HEK293 (cell line): ENCODE measurements around the gene CEMP1.
"Not testable (repeated sequence)": the region's sequence is repeated elsewhere in the genome, so short reads cannot be mapped to it uniquely, and the experiment has no call there.

Experiments used
- CTCF ChIA-PET: fragments of 350-600 bp; formaldehyde crosslinking; extraction: SDS; loops from one replicate; lab custom pipeline; 2021; ENCODE audit warnings: antibody characterized with exemption; lab: Yijun Ruan, JAX
- POLR2A ChIA-PET: fragments of 300-600 bp; formaldehyde crosslinking; extraction: SDS; loops from one replicate; lab custom pipeline; 2020; ENCODE audit warnings: antibody characterized with exemption, inconsistent platforms; lab: Yijun Ruan, JAX
- H3K27ac ChIP-seq: fragments of 200-500 bp; sonication (Bioruptor generic); 2 replicates; pipeline ENCODE4 v1.5.1; 2014; ENCODE audit warnings: low read depth, low read length, control low read depth, inconsistent platforms; ENCODE audit errors: extremely low read depth
- H3K36me3 ChIP-seq, 2 experiments: fragments of 200-500 bp in 1 of 2; sonication (Bioruptor generic) in 1 of 2; 1 replicate in 1 of 2; 2 replicates in 1 of 2; pipeline ENCODE4 v1.5.1; 2014 to 2017; ENCODE audit warnings: inconsistent platforms in 2 of 2, low read length in 2 of 2; ENCODE audit not compliant: control insufficient read depth in 2 of 2, insufficient read depth in 1 of 2
- H3K4me1 ChIP-seq: fragments of 200-500 bp; sonication (Bioruptor generic); 2 replicates; pipeline ENCODE4 v1.5.1; 2014; ENCODE audit warnings: mild to moderate bottlenecking, low read length, inconsistent platforms; ENCODE audit not compliant: control insufficient read depth, insufficient read depth
- H3K4me3 ChIP-seq: 2 replicates; pipeline ENCODE4 v1.5.1; 2011; ENCODE audit warnings: low read depth, mild to moderate bottlenecking, control low read depth, low read length, moderate library complexity
- H3K9me3 ChIP-seq: fragments of 200-500 bp; sonication (Bioruptor generic); 2 replicates; pipeline ENCODE4 v1.5.1; 2014; ENCODE audit warnings: low read depth, low read length, inconsistent platforms; ENCODE audit not compliant: control insufficient read depth, insufficient read depth
- REPIN1 ChIP-seq: fragments of 450-650 bp; formaldehyde crosslinking; IDR thresholded peaks from 2 replicates; pipeline ENCODE4 v1.5.1; 2017; ENCODE audit warnings: missing biosample characterization, missing genetic modification characterization, low read depth
- ZBTB48 ChIP-seq: fragments of 450-650 bp; formaldehyde crosslinking; IDR thresholded peaks from 2 replicates; pipeline ENCODE4 v1.5.1; 2016; ENCODE audit warnings: missing biosample characterization, missing genetic modification characterization

Gene CEMP1, protein sequence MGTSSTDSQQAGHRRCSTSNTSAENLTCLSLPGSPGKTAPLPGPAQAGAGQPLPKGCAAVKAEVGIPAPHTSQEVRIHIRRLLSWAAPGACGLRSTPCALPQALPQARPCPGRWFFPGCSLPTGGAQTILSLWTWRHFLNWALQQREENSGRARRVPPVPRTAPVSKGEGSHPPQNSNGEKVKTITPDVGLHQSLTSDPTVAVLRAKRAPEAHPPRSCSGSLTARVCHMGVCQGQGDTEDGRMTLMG

DNA sequence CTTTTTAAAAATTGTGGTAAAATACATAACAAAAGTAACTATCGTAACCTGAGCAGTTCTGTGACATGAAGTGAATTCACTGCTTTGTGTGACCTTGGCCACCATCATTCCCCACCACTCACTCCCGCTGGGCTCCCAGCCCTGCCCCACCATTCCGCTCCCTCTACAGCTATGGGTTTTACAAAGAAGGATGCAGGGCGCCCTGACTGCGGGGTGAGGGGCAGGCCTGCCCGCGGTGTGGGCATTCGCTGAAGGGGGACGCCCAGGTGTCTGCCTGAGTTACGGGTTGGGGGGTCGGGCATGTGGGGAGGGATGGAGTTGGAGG, at the start of gene CEMP1:
Gene CEMP1 (minus strand): TSS at position 38 of the 325 bp plus-strand sequence. CDS start 335 bp downstream, outside the sequence.
- no peak for TF ChIP-seq REPIN1 (tag by site-specific recombination)
- 0 out of 2 replicates have a peak, but pooled peaks have one; percentile 21 for TF ChIP-seq ZBTB48

GRCh38 chr16:2580818-2581217, 49.6 kb upstream of the CEMP1 start:
- CTCF ChIA-PET, H3K4me1 ChIP-seq, H3K4me3 ChIP-seq, H3K9me3 ChIP-seq, H3K27ac ChIP-seq, POLR2A ChIA-PET: not testable (repeated sequence)
- H3K36me3 ChIP-seq: peaks cover 0 to 12% of the 10 kb centered on the region in 2 experiments; a peak in 1 of 3 replicates

More for the DNA sequence above, at the start of gene CEMP1:
- H3K36me3 ChIP-seq: peaks cover 0 to 46% of the 10 kb centered on the region in 2 experiments; a peak in 1 of 3 replicates
- peak within 1 kb of the TSS; percentile 44 for H3K4me3 ChIP-seq
- CTCF ChIA-PET: interaction anchor here (0.6 to 1.1 kb wide), 2 partner anchors 30 to 390 kb away, joined by 3 to 4 read pairs; no protein-coding TSS in a partner anchor
- H3K4me1 ChIP-seq: peaks cover 3% of the 10 kb centered on the region; the same call in 1 of the 2 replicates
- POLR2A ChIA-PET: interaction anchor here (0.6 to 3.6 kb wide), 3 partner anchors 11 to 376 kb away, joined by 3 to 25 read pairs (median 3); partner anchors contain the start of genes AMDHD2 and TRAF7
- H3K27ac ChIP-seq: peak within 1 kb of the TSS; percentile 28; the same call in 1 of the 2 replicates
- H3K9me3 ChIP-seq: no peaks in the 10 kb centered on the region

GRCh38 chr16:2580143-2580542, 48.9 kb upstream of the CEMP1 start:
- H3K36me3 ChIP-seq, H3K4me1 ChIP-seq, CTCF ChIA-PET, POLR2A ChIA-PET, H3K4me3 ChIP-seq, H3K27ac ChIP-seq, H3K9me3 ChIP-seq: not testable (repeated sequence)

GRCh38 chr16:2578905-2579304, 47.7 kb upstream of the CEMP1 start:
- CTCF ChIA-PET, H3K9me3 ChIP-seq, POLR2A ChIA-PET: not testable (repeated sequence)

GRCh38 chr16:2577044-2577443, 45.8 kb upstream of the CEMP1 start:
- H3K9me3 ChIP-seq, H3K4me1 ChIP-seq, H3K4me3 ChIP-seq, H3K36me3 ChIP-seq, CTCF ChIA-PET, H3K27ac ChIP-seq, POLR2A ChIA-PET: not testable (repeated sequence)

More at GRCh38 chr16:2578905-2579304, 47.7 kb upstream of the CEMP1 start:
- not testable (repeated sequence) for H3K4me1 ChIP-seq, H3K4me3 ChIP-seq, H3K36me3 ChIP-seq, H3K27ac ChIP-seq

- H3K4me3 ChIP-seq, CTCF ChIA-PET, H3K9me3 ChIP-seq, H3K36me3 ChIP-seq, POLR2A ChIA-PET, H3K4me1 ChIP-seq, H3K27ac ChIP-seq: not testable (repeated sequence)
Observed at GRCh38 chr16:2575839-2576238, 44.6 kb upstream of the CEMP1 start.

GRCh38 chr16:2572704-2573103, 41.5 kb upstream of the CEMP1 start:
- H3K9me3 ChIP-seq, CTCF ChIA-PET, H3K4me3 ChIP-seq, H3K27ac ChIP-seq, H3K36me3 ChIP-seq, H3K4me1 ChIP-seq, POLR2A ChIA-PET: not testable (repeated sequence)

- H3K27ac ChIP-seq, CTCF ChIA-PET, POLR2A ChIA-PET, H3K36me3 ChIP-seq, H3K4me1 ChIP-seq, H3K9me3 ChIP-seq, H3K4me3 ChIP-seq: not testable (repeated sequence)
Observed at GRCh38 chr16:2568573-2568972, 37.4 kb upstream of the CEMP1 start.

DNA sequence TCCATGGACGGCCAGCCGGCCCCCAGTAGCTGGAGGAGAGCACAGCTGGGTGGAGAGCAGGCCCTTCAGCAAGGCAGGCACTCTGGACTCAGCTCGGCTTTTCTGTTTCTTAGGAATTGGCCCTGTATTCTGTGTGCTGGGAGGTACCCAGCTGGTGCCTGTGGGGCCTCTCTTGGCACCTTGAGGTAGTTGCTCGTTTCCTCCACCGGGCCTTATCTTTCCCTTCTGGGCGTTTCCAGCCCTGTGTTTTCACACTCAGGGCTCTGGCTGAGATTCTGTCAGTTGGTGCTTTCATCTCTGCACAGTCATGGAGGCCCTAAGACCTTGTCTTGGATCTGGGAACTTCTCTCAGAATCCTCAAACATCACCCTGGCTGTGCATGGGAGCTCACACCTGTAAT, 36.3 kb upstream of the CEMP1 start:
- POLR2A ChIA-PET, CTCF ChIA-PET: not testable (repeated sequence)

DNA sequence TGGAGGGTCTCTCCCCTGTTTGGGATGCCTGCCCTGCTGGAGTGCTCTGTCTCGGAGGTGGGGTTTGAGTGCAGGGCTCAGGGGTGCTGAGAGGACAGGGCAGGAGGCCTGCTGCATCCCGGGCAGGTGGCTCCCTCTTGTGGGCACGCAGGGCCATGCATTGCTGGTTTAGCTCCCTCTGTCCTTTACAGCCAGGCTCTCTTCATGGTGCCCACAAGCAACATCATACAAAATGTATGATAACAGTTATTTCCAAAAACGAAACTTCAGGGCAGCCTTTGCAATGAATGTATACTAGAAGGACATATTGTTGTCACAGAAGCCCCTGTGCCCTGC, 29.6 kb upstream of the CEMP1 start:
- H3K36me3 ChIP-seq, H3K4me3 ChIP-seq, H3K9me3 ChIP-seq, CTCF ChIA-PET, POLR2A ChIA-PET, H3K27ac ChIP-seq, H3K4me1 ChIP-seq: not testable (repeated sequence)

More for the DNA sequence above, 36.3 kb upstream of the CEMP1 start:
- not testable (repeated sequence) for H3K36me3 ChIP-seq, H3K4me3 ChIP-seq, H3K4me1 ChIP-seq, H3K9me3 ChIP-seq, H3K27ac ChIP-seq
